ENCODE data around the gene P4HA3.

Gene P4HA3

GRCh38 chr11:74265256-74265655 is 46.2 kb downstream of the P4HA3 start:
- in situ Hi-C loops (cut with HindIII; ENCODE audit: low sequenced_read_pairs), result loop anchor here (25.0 kb wide), 1 partner anchor 172 kb away; no protein-coding TSS in a partner anchor
- H3K4me3 ChIP-seq (ENCODE audit: low read depth, low read length), result no peak overlapping the region
- TF ChIP-seq CTCF (IDR thresholded peaks at IDR 0.05; ENCODE audit: low read depth, low read length, missing control alignments), result no peak
- no peak for DNase-seq (ENCODE audit: low read depth)

GRCh38 chr11:74262725-74263124 is 48.7 kb downstream of the P4HA3 start:
- no peak for TF ChIP-seq CTCF (IDR thresholded peaks at IDR 0.05; ENCODE audit: low read depth, low read length, missing control alignments)
- no peak for DNase-seq (ENCODE audit: low read depth)
- no peak overlapping the region for H3K4me3 ChIP-seq (ENCODE audit: low read depth, low read length)
- in situ Hi-C loops (cut with HindIII; ENCODE audit: low sequenced_read_pairs), result loop anchor here (25.0 kb wide), 1 partner anchor 175 kb away; no protein-coding TSS in a partner anchor

DNA sequence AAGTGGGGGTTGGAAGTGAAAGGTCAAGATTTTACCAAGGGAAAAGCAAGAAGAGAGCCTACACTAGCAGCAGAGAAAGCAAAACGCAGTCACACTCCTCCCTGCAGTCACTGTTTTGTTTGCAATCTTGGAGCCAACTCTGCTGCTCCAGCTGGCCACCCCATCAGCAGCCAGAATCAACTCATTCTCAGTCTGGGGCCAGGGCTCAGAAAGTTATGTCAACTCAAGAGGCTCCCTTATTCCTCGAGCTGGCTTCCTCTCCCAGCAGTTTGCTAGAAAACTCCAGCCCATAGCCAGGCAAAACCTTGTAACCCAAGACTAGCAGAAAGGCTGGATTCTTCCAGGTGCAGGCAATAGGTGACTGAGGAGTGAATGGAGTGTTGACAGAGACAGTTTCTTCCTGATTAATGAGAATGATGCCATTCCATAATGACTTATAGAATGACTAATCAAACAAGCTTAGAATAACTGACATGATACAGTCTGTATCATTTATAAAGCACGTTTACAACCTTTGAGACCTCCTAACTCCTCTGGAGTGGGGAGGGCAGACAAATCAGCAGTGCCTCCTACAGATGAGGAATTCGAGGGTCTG is 53.4 kb downstream of the P4HA3 start:
- in situ Hi-C loops (cut with HindIII; ENCODE audit: low sequenced_read_pairs), result loop anchor here (10.0 to 25.0 kb wide), 2 partner anchors 179 to 307 kb away; no protein-coding TSS in a partner anchor
- peak; percentile 36 for DNase-seq (ENCODE audit: low read depth)
- TF ChIP-seq CTCF (IDR thresholded peaks at IDR 0.05; ENCODE audit: low read depth, low read length, missing control alignments), result no peak
- H3K4me3 ChIP-seq (ENCODE audit: low read depth, low read length), result no peak overlapping the region

DNA sequence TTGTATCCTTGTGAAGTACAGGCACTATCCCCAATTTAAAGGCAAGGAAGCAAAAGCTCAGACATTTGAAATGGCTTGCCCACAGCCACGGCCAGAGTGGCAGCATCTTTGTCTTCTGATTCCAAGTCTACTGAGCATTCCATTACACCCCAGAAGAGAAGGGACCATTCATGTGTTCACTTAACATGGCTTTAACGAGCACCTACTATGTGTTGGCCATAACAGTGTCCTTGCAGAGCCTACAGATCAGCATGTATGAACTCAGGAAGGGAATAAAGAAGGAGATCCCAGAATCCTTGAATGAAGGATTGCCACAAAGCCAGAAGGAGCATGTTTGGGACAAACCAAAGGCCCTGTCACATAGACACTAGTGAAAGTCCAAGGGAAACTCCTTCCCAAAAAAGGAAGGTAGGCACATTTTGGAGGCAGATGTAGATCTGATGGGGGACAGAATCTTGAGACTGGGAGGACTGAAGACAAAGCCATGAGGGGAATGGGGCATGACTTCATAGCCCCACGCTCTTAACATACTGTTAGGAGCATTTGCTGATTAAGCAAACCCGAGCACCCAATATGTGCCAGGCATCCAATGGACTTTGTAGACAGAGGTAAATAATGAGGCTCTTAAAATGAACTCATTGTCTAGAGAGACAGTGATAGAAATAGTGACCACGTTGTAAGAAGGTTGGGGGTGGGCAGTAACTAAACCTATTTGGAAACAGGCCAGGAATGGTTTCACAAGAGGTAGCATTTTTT is 54.9 kb downstream of the P4HA3 start:
- no peak for DNase-seq (ENCODE audit: low read depth)
- no peak for TF ChIP-seq CTCF (IDR thresholded peaks at IDR 0.05; ENCODE audit: low read depth, low read length, missing control alignments)
- no peak overlapping the region for H3K4me3 ChIP-seq (ENCODE audit: low read depth, low read length)
- in situ Hi-C loops (cut with HindIII; ENCODE audit: low sequenced_read_pairs), result loop anchor here (10.0 to 25.0 kb wide), 2 partner anchors 181 to 308 kb away; no protein-coding TSS in a partner anchor

GRCh38 chr11:74255741-74256375 is 55.6 kb downstream of the P4HA3 start:
- peak; percentile 92 for TF ChIP-seq CTCF (IDR thresholded peaks at IDR 0.05; ENCODE audit: low read depth, low read length, missing control alignments)
- H3K4me3 ChIP-seq (ENCODE audit: low read depth, low read length), result no peak overlapping the region
- DNase-seq (ENCODE audit: low read depth), result peak; percentile 46
- in situ Hi-C loops (cut with HindIII; ENCODE audit: low sequenced_read_pairs), result loop anchor here (10.0 to 25.0 kb wide), 2 partner anchors 181 to 309 kb away; no protein-coding TSS in a partner anchor

GRCh38 chr11:74253361-74253760 is 58.1 kb downstream of the P4HA3 start:
- no peak for TF ChIP-seq CTCF (IDR thresholded peaks at IDR 0.05; ENCODE audit: low read depth, low read length, missing control alignments)
- in situ Hi-C loops (cut with HindIII; ENCODE audit: low sequenced_read_pairs), result loop anchor here (10.0 to 25.0 kb wide), 2 partner anchors 184 to 311 kb away; no protein-coding TSS in a partner anchor
- no peak for DNase-seq (ENCODE audit: low read depth)
- no peak overlapping the region for H3K4me3 ChIP-seq (ENCODE audit: low read depth, low read length)

All from astrocyte of the cerebellum (primary cell).